Activated CD8-positive, alpha-beta T cell treated with anti-CD3 and anti-CD28 coated beads, Interleukin-2, amount 10 ng/mL, durations not matched to agents 7 days and 5 days (primary cell): Measurements from ENCODE around the gene DMRTB1. TPM values are rescaled to one million over a fixed set of nuclear protein-coding genes. Genes with fewer than 3 reads are reported as not detected.

Source experiments
- ATAC-seq: fragments of 150-1000 bp; cut with Tn5 transposase; one replicate; pipeline ENCODE4 v1.10.0; 2021; ENCODE audit warnings: moderate library complexity
- CTCF ChIA-PET: fragments of 350-600 bp; sonication (Branson Sonifier 250); formaldehyde crosslinking; loops from one replicate; lab custom pipeline; 2021; ENCODE audit warnings: antibody characterized with exemption; lab: Charles Lee
- POLR2A ChIA-PET: fragments of 350-600 bp; sonication (Branson Sonifier 250); formaldehyde crosslinking; loops from one replicate; lab custom pipeline; 2021; ENCODE audit warnings: antibody characterized with exemption; lab: Charles Lee
- DNase-seq: peaks from one replicate; pipeline ENCODE4 v3.0.0-alpha.2; 2020
- H3K27ac Mint-ChIP-seq: one replicate; pipeline ENCODE4 v1.8.0; 2021; ENCODE audit warnings: mild to moderate bottlenecking, mixed read lengths
- H3K27me3 Mint-ChIP-seq: one replicate; pipeline ENCODE4 v1.8.0; 2021; ENCODE audit warnings: low read depth, mixed read lengths
- H3K36me3 Mint-ChIP-seq: one replicate; pipeline ENCODE4 v1.8.0; 2021; ENCODE audit warnings: low read depth, mixed read lengths
- H3K4me1 Mint-ChIP-seq: one replicate; pipeline ENCODE4 v1.8.0; 2021; ENCODE audit warnings: low read depth, mixed read lengths
- H3K4me3 Mint-ChIP-seq: one replicate; pipeline ENCODE4 v1.8.0; 2021; ENCODE audit warnings: mild to moderate bottlenecking, mixed read lengths
- H3K9me3 Mint-ChIP-seq: one replicate; pipeline ENCODE4 v1.8.0; 2022; ENCODE audit warnings: mixed read lengths; ENCODE audit not compliant: insufficient read depth
- total RNA-seq, 2 experiments: library from RNA; stranded (reverse); gene quantifications; one replicate each; pipeline ENCODE4 v1.2.3, GENCODE V29; 2021

The DMRTB1 gene
- total RNA-seq, 2 experiments from 2014 or later: not detected

- peaks cover 2% of the 10 kb centered on the region for H3K27me3 Mint-ChIP-seq
- CTCF ChIA-PET: no interaction called here
- H3K27ac Mint-ChIP-seq: no peak overlapping the region
- no peaks in the 10 kb centered on the region for H3K9me3 Mint-ChIP-seq
- H3K36me3 Mint-ChIP-seq: no peaks in the 10 kb centered on the region
- H3K4me3 Mint-ChIP-seq: no peak overlapping the region
- DNase-seq (no peak), ATAC-seq (no peak)
- H3K4me1 Mint-ChIP-seq: no peaks in the 10 kb centered on the region
- POLR2A ChIA-PET: no interaction called here
These were observed 23.4 kb downstream of the DMRTB1 start for GRCh38 chr1:53482441-53483153.

- no peak for DNase-seq
- Mint-ChIP-seq H3K4me3 (no peak overlapping the region), H3K36me3 (no peaks in the 10 kb centered on the region), H3K4me1 (no peaks in the 10 kb centered on the region), H3K27ac (no peak overlapping the region), H3K9me3 (no peaks in the 10 kb centered on the region), H3K27me3 (peaks cover 2% of the 10 kb centered on the region)
- ChIA-PET POLR2A (no interaction called here), CTCF (interaction anchor here (1.0 to 2.2 kb wide), 3 partner anchors 9 to 254 kb away, joined by 3 to 7 read pairs (median 5); no protein-coding TSS in a partner anchor)
- ATAC-seq: no peak
These were observed 24.0 kb downstream of the DMRTB1 start for GRCh38 chr1:53483170-53483569.

GRCh38 chr1:53483656-53484055, 24.5 kb downstream of the DMRTB1 start:
- ChIA-PET CTCF (interaction anchor here (1.0 to 2.2 kb wide), 3 partner anchors 10 to 253 kb away, joined by 3 to 7 read pairs (median 5); no protein-coding TSS in a partner anchor), POLR2A (no interaction called here)
- no peak for DNase-seq
- no peaks in the 10 kb centered on the region for H3K36me3 Mint-ChIP-seq
- H3K27ac Mint-ChIP-seq: no peak overlapping the region
- H3K9me3 Mint-ChIP-seq: no peaks in the 10 kb centered on the region
- ATAC-seq: no peak
- peaks cover 2% of the 10 kb centered on the region for H3K27me3 Mint-ChIP-seq
- H3K4me1 Mint-ChIP-seq: no peaks in the 10 kb centered on the region
- no peak overlapping the region for H3K4me3 Mint-ChIP-seq

- Mint-ChIP-seq H3K27me3 (no peaks in the 10 kb centered on the region), H3K36me3 (no peaks in the 10 kb centered on the region), H3K9me3 (no peaks in the 10 kb centered on the region), H3K4me3 (no peak overlapping the region), H3K4me1 (no peaks in the 10 kb centered on the region), H3K27ac (no peak overlapping the region)
- DNase-seq (no peak), ATAC-seq (no peak)
- ChIA-PET CTCF (interaction anchor here (0.7 to 2.2 kb wide), 7 partner anchors 10 to 269 kb away, joined by 3 to 7 read pairs (median 3); no protein-coding TSS in a partner anchor), POLR2A (no interaction called here)
These were observed 25.7 kb downstream of the DMRTB1 start for GRCh38 chr1:53484705-53485477.

GRCh38 chr1:53485478-53486394, 26.5 kb downstream of the DMRTB1 start:
- CTCF ChIA-PET: interaction anchor here (0.7 to 1.9 kb wide), 13 partner anchors 11 to 268 kb away, joined by 3 to 13 read pairs (median 4); no protein-coding TSS in a partner anchor
- H3K27ac Mint-ChIP-seq: no peak overlapping the region
- H3K27me3 Mint-ChIP-seq: no peaks in the 10 kb centered on the region

GRCh38 chr1:53486395-53487026, 27.3 kb downstream of the DMRTB1 start:
- POLR2A ChIA-PET: no interaction called here
- DNase-seq (no peak), ATAC-seq (no peak)
- CTCF ChIA-PET: interaction anchor here (0.8 to 1.9 kb wide), 11 partner anchors 12 to 267 kb away, joined by 3 to 13 read pairs (median 4); no protein-coding TSS in a partner anchor
- Mint-ChIP-seq H3K4me3 (no peak overlapping the region), H3K36me3 (no peaks in the 10 kb centered on the region), H3K27ac (no peak overlapping the region), H3K27me3 (no peaks in the 10 kb centered on the region), H3K9me3 (no peaks in the 10 kb centered on the region), H3K4me1 (no peaks in the 10 kb centered on the region)

More at GRCh38 chr1:53485478-53486394, 26.5 kb downstream of the DMRTB1 start:
- H3K36me3 Mint-ChIP-seq: no peaks in the 10 kb centered on the region
- ATAC-seq: peak; percentile 83
- peak; percentile 79 for DNase-seq
- POLR2A ChIA-PET: no interaction called here
- no peak overlapping the region for H3K4me3 Mint-ChIP-seq
- no peaks in the 10 kb centered on the region for H3K9me3 Mint-ChIP-seq
- no peaks in the 10 kb centered on the region for H3K4me1 Mint-ChIP-seq

GRCh38 chr1:53490351-53490750, 31.2 kb downstream of the DMRTB1 start:
- no peaks in the 10 kb centered on the region for H3K4me1 Mint-ChIP-seq

GRCh38 chr1:53495633-53496345, 36.6 kb downstream of the DMRTB1 start:
- Mint-ChIP-seq H3K9me3 (no peaks in the 10 kb centered on the region), H3K36me3 (no peaks in the 10 kb centered on the region), H3K4me3 (no peak overlapping the region), H3K4me1 (peaks cover 8% of the 10 kb centered on the region), H3K27me3 (peaks cover 6% of the 10 kb centered on the region), H3K27ac (no peak overlapping the region)
- CTCF ChIA-PET: no interaction called here
- no peak for DNase-seq
- ATAC-seq: no peak
- POLR2A ChIA-PET: no interaction called here

More at GRCh38 chr1:53490351-53490750, 31.2 kb downstream of the DMRTB1 start:
- DNase-seq (no peak), ATAC-seq (no peak)
- Mint-ChIP-seq H3K27me3 (peaks cover 6% of the 10 kb centered on the region), H3K9me3 (no peaks in the 10 kb centered on the region), H3K4me3 (no peak overlapping the region), H3K36me3 (no peaks in the 10 kb centered on the region), H3K27ac (no peak overlapping the region)
- POLR2A ChIA-PET: no interaction called here
- CTCF ChIA-PET: interaction anchor here (1.5 kb wide), 1 partner anchor 212 kb away, joined by 3 read pairs; no protein-coding TSS in a partner anchor

GRCh38 chr1:53498555-53499131, 39.4 kb downstream of the DMRTB1 start:
- Mint-ChIP-seq H3K4me1 (peaks cover 8% of the 10 kb centered on the region), H3K36me3 (no peaks in the 10 kb centered on the region), H3K27me3 (peaks cover 4% of the 10 kb centered on the region), H3K4me3 (no peak overlapping the region), H3K27ac (no peak overlapping the region), H3K9me3 (no peaks in the 10 kb centered on the region)
- POLR2A ChIA-PET: no interaction called here
- ATAC-seq (peak; percentile 27), DNase-seq (no peak)
- CTCF ChIA-PET: interaction anchor here (1.1 kb wide), 1 partner anchor 13 kb away, joined by 4 read pairs; no protein-coding TSS in a partner anchor
